ENCODE data around the gene SHROOM4.

Gene SHROOM4

DNA sequence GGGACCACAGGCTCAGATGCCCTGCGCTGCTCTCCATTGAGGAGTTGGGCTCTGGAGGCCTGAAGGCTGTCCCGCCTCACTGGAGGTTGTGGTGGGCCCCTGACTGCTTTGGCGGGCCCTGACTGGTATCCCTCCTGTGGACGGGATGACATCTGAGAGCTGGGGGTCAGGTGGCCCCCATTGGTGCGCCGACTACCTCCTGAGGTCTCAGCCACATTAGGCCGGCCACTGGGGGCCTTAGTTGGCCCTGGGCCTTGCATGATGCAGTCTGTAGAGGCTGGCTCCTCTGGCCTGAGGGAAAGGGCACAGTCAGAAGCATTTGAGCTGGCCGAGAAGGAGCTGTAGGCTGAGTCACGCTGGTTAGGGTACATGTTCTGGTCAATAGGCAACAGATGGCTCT is 178.8 kb downstream of the SHROOM4 start:
- TF ChIP-seq YY1 (IDR thresholded peaks at IDR 0.05; ENCODE audit: low read depth) (no peak), ZBTB7A (IDR thresholded peaks at IDR 0.05; ENCODE audit: low read depth) (no peak), TCF12 (IDR thresholded peaks at IDR 0.05; ENCODE audit: low read depth) (no peak), USF1 (IDR thresholded peaks at IDR 0.05) (no peak), NFIC (IDR thresholded peaks at IDR 0.05) (no peak), CREB1 (IDR thresholded peaks at IDR 0.05; ENCODE audit: low read depth) (no peak), EGR1 (IDR thresholded peaks at IDR 0.05) (no peak), CEBPB (IDR thresholded peaks at IDR 0.05) (no peak), EP300 (IDR thresholded peaks at IDR 0.05; ENCODE audit: borderline replicate concordance) (no peak), TEAD4 (IDR thresholded peaks at IDR 0.05) (no peak), TAF1 (IDR thresholded peaks at IDR 0.05; ENCODE audit: low read depth) (no peak), FOXM1 (IDR thresholded peaks at IDR 0.05; ENCODE audit: borderline replicate concordance, low read depth) (no peak), RAD21 (IDR thresholded peaks at IDR 0.05; ENCODE audit: low read depth) (no peak)
- TF ChIP-seq, protein P1, sequence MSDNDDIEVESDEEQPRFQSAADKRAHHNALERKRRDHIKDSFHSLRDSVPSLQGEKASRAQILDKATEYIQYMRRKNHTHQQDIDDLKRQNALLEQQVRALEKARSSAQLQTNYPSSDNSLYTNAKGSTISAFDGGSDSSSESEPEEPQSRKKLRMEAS (IDR thresholded peaks at IDR 0.05): no peak
- TF ChIP-seq, protein P2, sequence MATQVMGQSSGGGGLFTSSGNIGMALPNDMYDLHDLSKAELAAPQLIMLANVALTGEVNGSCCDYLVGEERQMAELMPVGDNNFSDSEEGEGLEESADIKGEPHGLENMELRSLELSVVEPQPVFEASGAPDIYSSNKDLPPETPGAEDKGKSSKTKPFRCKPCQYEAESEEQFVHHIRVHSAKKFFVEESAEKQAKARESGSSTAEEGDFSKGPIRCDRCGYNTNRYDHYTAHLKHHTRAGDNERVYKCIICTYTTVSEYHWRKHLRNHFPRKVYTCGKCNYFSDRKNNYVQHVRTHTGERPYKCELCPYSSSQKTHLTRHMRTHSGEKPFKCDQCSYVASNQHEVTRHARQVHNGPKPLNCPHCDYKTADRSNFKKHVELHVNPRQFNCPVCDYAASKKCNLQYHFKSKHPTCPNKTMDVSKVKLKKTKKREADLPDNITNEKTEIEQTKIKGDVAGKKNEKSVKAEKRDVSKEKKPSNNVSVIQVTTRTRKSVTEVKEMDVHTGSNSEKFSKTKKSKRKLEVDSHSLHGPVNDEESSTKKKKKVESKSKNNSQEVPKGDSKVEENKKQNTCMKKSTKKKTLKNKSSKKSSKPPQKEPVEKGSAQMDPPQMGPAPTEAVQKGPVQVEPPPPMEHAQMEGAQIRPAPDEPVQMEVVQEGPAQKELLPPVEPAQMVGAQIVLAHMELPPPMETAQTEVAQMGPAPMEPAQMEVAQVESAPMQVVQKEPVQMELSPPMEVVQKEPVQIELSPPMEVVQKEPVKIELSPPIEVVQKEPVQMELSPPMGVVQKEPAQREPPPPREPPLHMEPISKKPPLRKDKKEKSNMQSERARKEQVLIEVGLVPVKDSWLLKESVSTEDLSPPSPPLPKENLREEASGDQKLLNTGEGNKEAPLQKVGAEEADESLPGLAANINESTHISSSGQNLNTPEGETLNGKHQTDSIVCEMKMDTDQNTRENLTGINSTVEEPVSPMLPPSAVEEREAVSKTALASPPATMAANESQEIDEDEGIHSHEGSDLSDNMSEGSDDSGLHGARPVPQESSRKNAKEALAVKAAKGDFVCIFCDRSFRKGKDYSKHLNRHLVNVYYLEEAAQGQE (IDR thresholded peaks at IDR 0.05; ENCODE audit: low read depth): no peak

DNA sequence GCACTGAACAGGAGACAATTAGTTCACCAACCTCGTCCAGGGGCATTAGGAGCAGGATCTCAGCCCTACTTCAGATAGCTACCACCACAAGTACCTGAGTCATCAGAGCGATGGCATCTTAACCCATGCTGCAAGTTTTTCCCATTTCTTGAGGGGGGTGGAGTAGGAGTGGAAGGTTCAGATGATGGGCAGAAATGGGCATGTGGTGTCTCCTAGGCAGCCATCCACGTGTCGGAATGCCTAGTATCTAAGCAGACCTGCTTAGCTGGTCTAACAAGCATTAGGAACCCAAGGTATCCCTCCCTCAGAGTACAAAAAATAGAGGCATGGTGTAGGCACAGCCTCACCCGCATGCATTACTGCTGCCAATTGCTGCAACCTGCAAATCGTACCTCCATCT is 184.2 kb downstream of the SHROOM4 start:
- TF ChIP-seq YY1 (IDR thresholded peaks at IDR 0.05; ENCODE audit: low read depth) (no peak), EP300 (IDR thresholded peaks at IDR 0.05; ENCODE audit: borderline replicate concordance) (no peak), EGR1 (IDR thresholded peaks at IDR 0.05) (no peak), FOXM1 (IDR thresholded peaks at IDR 0.05; ENCODE audit: borderline replicate concordance, low read depth) (no peak), TAF1 (IDR thresholded peaks at IDR 0.05; ENCODE audit: low read depth) (no peak), TCF12 (IDR thresholded peaks at IDR 0.05; ENCODE audit: low read depth) (no peak), CEBPB (IDR thresholded peaks at IDR 0.05) (no peak), NFIC (IDR thresholded peaks at IDR 0.05) (no peak), RAD21 (IDR thresholded peaks at IDR 0.05; ENCODE audit: low read depth) (no peak), ZBTB7A (IDR thresholded peaks at IDR 0.05; ENCODE audit: low read depth) (no peak), CREB1 (IDR thresholded peaks at IDR 0.05; ENCODE audit: low read depth) (no peak), USF1 (IDR thresholded peaks at IDR 0.05) (no peak), TEAD4 (IDR thresholded peaks at IDR 0.05) (no peak)
- TF ChIP-seq, protein P2 (IDR thresholded peaks at IDR 0.05; ENCODE audit: low read depth): no peak
- TF ChIP-seq, protein P1 (IDR thresholded peaks at IDR 0.05): no peak

- no peak for TF ChIP-seq TEAD4 (IDR thresholded peaks at IDR 0.05)
- TF ChIP-seq EGR1 (IDR thresholded peaks at IDR 0.05): no peak
- TF ChIP-seq TCF12 (IDR thresholded peaks at IDR 0.05; ENCODE audit: low read depth): no peak
- TF ChIP-seq, protein P1 (IDR thresholded peaks at IDR 0.05): no peak
- no peak for TF ChIP-seq USF1 (IDR thresholded peaks at IDR 0.05)
- TF ChIP-seq, protein P2 (IDR thresholded peaks at IDR 0.05; ENCODE audit: low read depth): no peak
- no peak for TF ChIP-seq RAD21 (IDR thresholded peaks at IDR 0.05; ENCODE audit: low read depth)
- no peak for TF ChIP-seq NFIC (IDR thresholded peaks at IDR 0.05)
- TF ChIP-seq CEBPB (IDR thresholded peaks at IDR 0.05): no peak
- TF ChIP-seq CREB1 (IDR thresholded peaks at IDR 0.05; ENCODE audit: low read depth): no peak
- no peak for TF ChIP-seq FOXM1 (IDR thresholded peaks at IDR 0.05; ENCODE audit: borderline replicate concordance, low read depth)
Measured at GRCh38 chrX:50627696-50628095, 186.3 kb downstream of the SHROOM4 start.

DNA sequence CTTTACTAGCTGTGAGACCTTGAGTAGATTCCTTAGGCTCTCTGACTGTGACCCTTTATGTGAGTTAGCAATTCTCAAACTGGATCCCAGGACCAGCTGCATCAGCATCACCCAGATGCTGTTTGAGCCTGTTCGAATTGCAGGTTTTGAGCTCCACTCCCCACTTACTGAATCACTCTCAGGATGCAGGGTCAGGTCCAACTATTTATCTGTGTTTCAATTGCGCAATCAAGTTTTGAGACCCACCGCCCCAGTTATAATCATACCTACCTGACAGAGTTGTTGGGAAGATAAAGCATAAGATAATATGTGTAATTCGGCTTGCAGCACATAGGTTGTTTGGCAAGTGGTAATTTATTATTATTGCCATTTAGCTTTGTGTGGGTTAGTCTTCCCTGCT is 187.6 kb downstream of the SHROOM4 start:
- TF ChIP-seq, protein P2 (IDR thresholded peaks at IDR 0.05; ENCODE audit: low read depth): no peak
- TF ChIP-seq, protein P1 (IDR thresholded peaks at IDR 0.05): no peak
- TF ChIP-seq CEBPB (IDR thresholded peaks at IDR 0.05): no peak
- no peak for TF ChIP-seq EP300 (IDR thresholded peaks at IDR 0.05; ENCODE audit: borderline replicate concordance)
- no peak for TF ChIP-seq CREB1 (IDR thresholded peaks at IDR 0.05; ENCODE audit: low read depth)
- no peak for TF ChIP-seq USF1 (IDR thresholded peaks at IDR 0.05)
- TF ChIP-seq FOXM1 (IDR thresholded peaks at IDR 0.05; ENCODE audit: borderline replicate concordance, low read depth): no peak
- no peak for TF ChIP-seq NFIC (IDR thresholded peaks at IDR 0.05)
- no peak for TF ChIP-seq RAD21 (IDR thresholded peaks at IDR 0.05; ENCODE audit: low read depth)
- no peak for TF ChIP-seq YY1 (IDR thresholded peaks at IDR 0.05; ENCODE audit: low read depth)
- no peak for TF ChIP-seq EGR1 (IDR thresholded peaks at IDR 0.05)

Data from Ishikawa (cell line).